ENCODE measurements around the gene DAB2IP. TPM values are rescaled to one million over a fixed set of nuclear protein-coding genes. Genes with fewer than 3 reads are reported as not detected.

DAB2IP gene
- total and polyA plus RNA-seq, 2 of the 4 experiments (the other 2 are of a cell fraction) = 5.6 to 17.2 TPM

DNA sequence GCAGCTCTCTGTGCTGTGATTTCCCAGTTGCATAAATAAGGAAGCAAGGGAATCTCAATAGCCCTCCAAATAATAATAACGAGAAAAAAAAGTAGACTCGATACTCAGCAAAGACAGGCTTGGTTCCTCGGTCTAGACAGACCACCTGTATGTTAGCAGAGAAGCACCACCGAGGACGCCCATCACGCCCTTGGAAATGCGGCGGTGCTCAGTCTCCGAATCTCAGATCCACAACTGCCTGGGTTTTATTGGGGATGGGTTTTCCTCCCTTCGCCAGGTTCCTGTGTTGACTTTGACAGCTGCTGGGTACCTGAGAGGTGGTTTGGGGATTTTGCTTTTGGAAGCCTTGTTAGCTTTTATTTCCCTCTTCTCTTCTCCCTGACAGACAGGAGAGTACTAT, 7.2 kb downstream of the DAB2IP start:
- H3K4me2 ChIP-seq (ENCODE audit: low read depth, low read length) = no peak overlapping the region
- intact Hi-C loops (cut with micrococcal nuclease) (no loop called here), in situ Hi-C loops (cut with MboI; ENCODE audit: low sequenced_read_pairs) (no loop called here), dilution Hi-C loops (cut with HindIII; ENCODE audit: low sequenced_read_pairs, unreplicated experiment) (no loop called here)
- no peak overlapping the region for H3K9ac ChIP-seq (ENCODE audit: low read depth, low read length)
- H2AFZ ChIP-seq (replicated peaks; ENCODE audit: low read length, poor library complexity) = no peak overlapping the region
- peaks cover 3% of the 10 kb centered on the region; the same call in 1 of the 2 replicates for H3K4me1 ChIP-seq (ENCODE audit: control insufficient read depth, insufficient read depth, low read length)
- WGBS, 2 experiments (ENCODE audit: extremely low coverage in 2 of 2, insufficient read length in 1 of 2) = 100% methylated on average over 1 of the region's 10 CpGs; no CpG with 5 or more reads in 1 of the 2 experiments
- no peak overlapping the region for H4K8ac ChIP-seq (ENCODE audit: low read depth in 2 of 2, low read length in 2 of 2)
- no peak overlapping the region for H2AK5ac ChIP-seq (ENCODE audit: low read depth, low read length)
- no peaks in the 10 kb centered on the region; the same call in 1 of the 2 replicates for H3K9me1 ChIP-seq (ENCODE audit: insufficient read depth, low read length)
- H3K27ac ChIP-seq (ENCODE audit: insufficient read depth, low read length) = no peak overlapping the region
- no TSS peak for BruUV-seq (replicated peaks)
- H3K18ac ChIP-seq (ENCODE audit: low read depth, low read length) = no peak overlapping the region
- no peak overlapping the region for H3K56ac ChIP-seq (ENCODE audit: extremely low read depth, insufficient read depth, low read length)
- peaks cover 3% of the 10 kb centered on the region; the same call in 1 of the 2 replicates for H3K36me3 ChIP-seq (ENCODE audit: control insufficient read depth, insufficient read depth, low read length)
- TF ChIP-seq NFE2L2 (IDR thresholded peaks at IDR 0.05; ENCODE audit: low read depth, low read length) (no peak), MAFK (IDR thresholded peaks at IDR 0.05; ENCODE audit: low read depth, low read length) (no peak), RCOR1 (IDR thresholded peaks at IDR 0.05; ENCODE audit: insufficient replicate concordance, low read length) (no peak), MXI1 (IDR thresholded peaks at IDR 0.05; ENCODE audit: borderline replicate concordance, low read depth, low read length) (no peak), CEBPB (IDR thresholded peaks at IDR 0.05; ENCODE audit: low read depth, low read length) (no peak), RAD21 (IDR thresholded peaks at IDR 0.05; ENCODE audit: low read length) (no peak), RFX5 (IDR thresholded peaks at IDR 0.05; ENCODE audit: low read depth, low read length) (no peak), FOS (IDR thresholded peaks at IDR 0.05; ENCODE audit: low read depth, low read length) (no peak), POLR2A (IDR thresholded peaks at IDR 0.05; ENCODE audit: low read depth, low read length) (no peak), MAZ (IDR thresholded peaks at IDR 0.05; ENCODE audit: borderline replicate concordance, low read depth, low read length) (no peak), SMC3 (IDR thresholded peaks at IDR 0.05; ENCODE audit: low read depth, low read length) (no peak), CHD1 (IDR thresholded peaks at IDR 0.05; ENCODE audit: low read depth, low read length) (no peak), BHLHE40 (IDR thresholded peaks at IDR 0.05; ENCODE audit: low read depth, low read length) (no peak)
- TF ChIP-seq, protein P1, sequence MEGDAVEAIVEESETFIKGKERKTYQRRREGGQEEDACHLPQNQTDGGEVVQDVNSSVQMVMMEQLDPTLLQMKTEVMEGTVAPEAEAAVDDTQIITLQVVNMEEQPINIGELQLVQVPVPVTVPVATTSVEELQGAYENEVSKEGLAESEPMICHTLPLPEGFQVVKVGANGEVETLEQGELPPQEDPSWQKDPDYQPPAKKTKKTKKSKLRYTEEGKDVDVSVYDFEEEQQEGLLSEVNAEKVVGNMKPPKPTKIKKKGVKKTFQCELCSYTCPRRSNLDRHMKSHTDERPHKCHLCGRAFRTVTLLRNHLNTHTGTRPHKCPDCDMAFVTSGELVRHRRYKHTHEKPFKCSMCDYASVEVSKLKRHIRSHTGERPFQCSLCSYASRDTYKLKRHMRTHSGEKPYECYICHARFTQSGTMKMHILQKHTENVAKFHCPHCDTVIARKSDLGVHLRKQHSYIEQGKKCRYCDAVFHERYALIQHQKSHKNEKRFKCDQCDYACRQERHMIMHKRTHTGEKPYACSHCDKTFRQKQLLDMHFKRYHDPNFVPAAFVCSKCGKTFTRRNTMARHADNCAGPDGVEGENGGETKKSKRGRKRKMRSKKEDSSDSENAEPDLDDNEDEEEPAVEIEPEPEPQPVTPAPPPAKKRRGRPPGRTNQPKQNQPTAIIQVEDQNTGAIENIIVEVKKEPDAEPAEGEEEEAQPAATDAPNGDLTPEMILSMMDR (conservative IDR thresholded peaks at IDR 0.05; ENCODE audit: low read depth, low read length) = no peak
- TF ChIP-seq, protein P2, sequence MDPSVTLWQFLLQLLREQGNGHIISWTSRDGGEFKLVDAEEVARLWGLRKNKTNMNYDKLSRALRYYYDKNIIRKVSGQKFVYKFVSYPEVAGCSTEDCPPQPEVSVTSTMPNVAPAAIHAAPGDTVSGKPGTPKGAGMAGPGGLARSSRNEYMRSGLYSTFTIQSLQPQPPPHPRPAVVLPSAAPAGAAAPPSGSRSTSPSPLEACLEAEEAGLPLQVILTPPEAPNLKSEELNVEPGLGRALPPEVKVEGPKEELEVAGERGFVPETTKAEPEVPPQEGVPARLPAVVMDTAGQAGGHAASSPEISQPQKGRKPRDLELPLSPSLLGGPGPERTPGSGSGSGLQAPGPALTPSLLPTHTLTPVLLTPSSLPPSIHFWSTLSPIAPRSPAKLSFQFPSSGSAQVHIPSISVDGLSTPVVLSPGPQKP (IDR thresholded peaks at IDR 0.05; ENCODE audit: borderline replicate concordance, low read depth, low read length) = no peak
- TF ChIP-seq, protein P3, sequence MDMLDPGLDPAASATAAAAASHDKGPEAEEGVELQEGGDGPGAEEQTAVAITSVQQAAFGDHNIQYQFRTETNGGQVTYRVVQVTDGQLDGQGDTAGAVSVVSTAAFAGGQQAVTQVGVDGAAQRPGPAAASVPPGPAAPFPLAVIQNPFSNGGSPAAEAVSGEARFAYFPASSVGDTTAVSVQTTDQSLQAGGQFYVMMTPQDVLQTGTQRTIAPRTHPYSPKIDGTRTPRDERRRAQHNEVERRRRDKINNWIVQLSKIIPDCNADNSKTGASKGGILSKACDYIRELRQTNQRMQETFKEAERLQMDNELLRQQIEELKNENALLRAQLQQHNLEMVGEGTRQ (IDR thresholded peaks at IDR 0.05; ENCODE audit: low read depth, low read length) = no peak
- no peak for DNase-seq
- H4K91ac ChIP-seq (ENCODE audit: insufficient read depth, low read depth, low read length) = no peak overlapping the region
- no peak overlapping the region for H3K14ac ChIP-seq (replicated peaks; ENCODE audit: low read depth, low read length)
- H3K23ac ChIP-seq (ENCODE audit: low read depth, low read length) = no peak overlapping the region
- no peak overlapping the region for H2AK9ac ChIP-seq (replicated peaks; ENCODE audit: low read depth, low read length, poor library complexity)
- H4K5ac ChIP-seq (ENCODE audit: low read depth, low read length) = no peak overlapping the region
- H2BK15ac ChIP-seq (ENCODE audit: low read depth, low read length) = no peak overlapping the region
- no peaks in the 10 kb centered on the region for H3K79me1 ChIP-seq (ENCODE audit: low read depth in 1 of 2, low read length in 2 of 2)
- H3K9me3 ChIP-seq (ENCODE audit: control insufficient read depth, insufficient read depth, low read length) = no peaks in the 10 kb centered on the region
- POLR2A ChIA-PET (ENCODE audit: unreplicated experiment) = no interaction called here
- H2BK120ac ChIP-seq (ENCODE audit: low read depth, low read length) = no peak overlapping the region
- no peak overlapping the region for H3K4me3 ChIP-seq (ENCODE audit: insufficient read depth, low read depth, low read length)
- no peak overlapping the region for H2BK20ac ChIP-seq (ENCODE audit: low read depth, low read length)
- no peak overlapping the region for H3K4ac ChIP-seq (ENCODE audit: low read depth, low read length)
- no peak for ATAC-seq (ENCODE audit: low read depth)
- peaks cover 13% of the 10 kb centered on the region; the same call in 1 of the 2 replicates for H4K20me1 ChIP-seq (ENCODE audit: insufficient read depth, low read length)
- CTCF ChIA-PET = no interaction called here
- H3K27me3 ChIP-seq (ENCODE audit: control insufficient read depth, insufficient read depth, low read length) = peaks cover 5% of the 10 kb centered on the region
- no peak overlapping the region for H2BK5ac ChIP-seq (ENCODE audit: low read depth, low read length, poor library complexity, severe bottlenecking)
